ENCODE results near the gene CYP2A13.
A peak's percentile ranks its signal among the peaks of the same experiment; 100 is the strongest.
"Not testable (repeated sequence)": the region's sequence is repeated elsewhere in the genome, so short reads cannot be mapped to it uniquely, and the experiment has no call there.

CYP2A13 gene

DNA sequence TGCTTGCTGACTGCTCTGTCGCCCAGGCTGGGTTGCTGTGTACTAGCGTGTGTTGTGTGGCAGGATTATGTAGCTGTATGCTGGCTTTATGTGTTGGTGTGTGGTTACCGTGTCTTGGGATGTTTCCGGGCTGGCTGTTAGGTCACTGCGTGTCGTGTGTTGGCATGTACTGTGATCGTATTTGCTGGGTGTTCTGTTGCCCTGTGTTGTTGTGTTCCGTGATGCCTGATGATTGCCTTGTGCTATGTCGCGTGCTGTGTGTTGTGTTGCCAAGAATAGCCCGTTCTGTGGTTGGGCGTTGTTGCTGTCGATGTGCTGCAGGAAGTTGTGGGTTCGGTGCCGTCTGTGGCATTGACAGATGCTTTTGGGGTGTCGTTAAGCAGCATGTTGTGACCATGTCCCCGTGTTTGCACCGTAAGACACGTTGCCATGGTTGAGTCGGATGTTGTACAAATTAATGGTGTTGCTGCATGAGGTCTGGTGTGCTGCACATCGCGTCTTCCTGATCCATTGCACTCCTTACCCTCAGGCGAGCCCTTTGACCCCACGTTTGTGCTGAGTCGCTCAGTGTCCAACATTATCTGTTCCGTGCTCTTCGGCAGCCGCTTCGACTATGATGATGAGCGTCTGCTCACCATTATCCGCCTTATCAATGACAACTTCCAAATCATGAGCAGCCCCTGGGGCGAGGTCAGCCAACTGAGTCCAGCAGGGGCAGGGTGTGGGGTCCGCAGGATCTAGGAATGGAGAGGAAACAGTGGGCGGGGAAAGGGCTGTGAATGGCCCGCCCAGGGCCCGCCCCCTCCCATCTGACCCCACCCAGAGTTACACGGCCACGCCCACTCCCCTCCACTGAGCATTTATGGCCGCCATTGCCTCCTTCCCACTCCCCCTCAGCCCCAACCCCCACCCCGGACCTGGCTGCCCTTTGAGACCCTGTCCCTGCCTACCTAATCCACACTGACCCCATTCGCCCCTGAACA lies 33.0 kb downstream of the CYP2A13 start:
- peak; percentile 47 for DNase-seq (ENCODE audit: low read depth)

DNA sequence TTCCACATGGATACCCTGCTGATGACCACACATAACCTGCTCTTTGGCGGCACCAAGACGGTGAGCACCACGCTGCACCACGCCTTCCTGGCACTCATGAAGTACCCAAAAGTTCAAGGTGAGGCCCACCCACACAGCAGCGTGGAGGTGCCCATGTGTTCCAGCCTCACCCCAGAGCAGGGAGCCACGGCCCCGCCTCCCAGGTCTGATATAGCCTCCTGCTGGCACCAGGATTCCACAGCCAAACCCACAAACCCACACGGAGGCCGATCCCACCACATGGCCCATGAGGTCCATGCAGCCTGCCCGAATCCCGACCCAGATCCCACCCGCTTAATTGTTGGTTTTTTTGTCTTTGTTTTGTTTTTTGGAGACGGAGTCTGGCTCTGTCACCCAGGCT lies 34.6 kb downstream of the CYP2A13 start:
- DNase-seq (ENCODE audit: low read depth) = not testable (repeated sequence)

DNA sequence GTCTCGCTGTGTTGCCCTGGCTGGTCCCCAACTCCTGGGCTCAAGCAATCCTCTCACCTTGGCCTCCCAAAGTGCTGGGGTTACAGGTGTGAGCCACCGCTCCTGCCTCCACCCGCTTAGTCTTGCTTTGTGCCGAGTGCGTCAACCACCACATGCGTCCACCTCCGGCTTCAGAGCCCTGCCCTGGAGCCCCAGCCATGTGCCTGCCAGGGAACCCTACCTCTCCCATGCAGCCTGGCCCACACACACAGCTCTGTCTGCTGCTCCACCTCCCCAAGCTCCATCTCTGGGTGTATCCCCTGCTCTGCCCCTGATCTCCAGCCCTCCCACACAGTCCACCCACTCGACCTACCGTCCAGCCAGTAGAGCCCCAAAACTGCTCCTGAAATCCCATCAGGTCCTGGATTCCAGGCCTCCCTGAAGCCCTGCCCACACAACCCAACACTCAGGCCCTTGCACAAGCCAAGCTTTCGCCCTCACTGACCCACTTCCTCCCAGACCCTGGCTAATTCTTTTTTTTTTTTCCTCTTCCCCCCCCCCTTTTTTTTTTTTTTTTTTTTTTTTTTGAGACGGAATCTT lies 35.6 kb downstream of the CYP2A13 start:
- DNase-seq (ENCODE audit: low read depth) = no peak

DNA sequence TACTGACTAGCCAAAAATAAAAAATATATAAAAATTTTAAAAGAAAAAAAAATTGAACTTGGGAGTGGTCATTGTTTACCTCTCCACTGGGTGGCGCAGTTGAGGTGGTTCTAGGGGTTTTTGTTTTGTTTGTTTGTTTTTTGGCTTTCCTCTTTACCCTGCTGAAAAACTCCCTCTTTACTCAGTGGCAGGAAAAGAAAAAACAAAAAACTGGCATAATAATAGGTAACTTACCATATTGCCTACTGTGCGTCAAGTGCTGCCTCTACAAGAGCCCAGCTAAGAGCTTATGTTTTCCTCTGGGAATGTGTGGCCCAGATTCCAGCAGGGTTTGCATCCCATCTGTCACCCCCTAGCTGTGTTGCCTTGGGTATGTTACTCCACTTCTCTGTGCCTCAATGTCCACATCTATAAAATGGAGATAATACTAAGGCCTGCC lies 38.5 kb downstream of the CYP2A13 start:
- DNase-seq (ENCODE audit: low read depth) = not testable (repeated sequence)

DNA sequence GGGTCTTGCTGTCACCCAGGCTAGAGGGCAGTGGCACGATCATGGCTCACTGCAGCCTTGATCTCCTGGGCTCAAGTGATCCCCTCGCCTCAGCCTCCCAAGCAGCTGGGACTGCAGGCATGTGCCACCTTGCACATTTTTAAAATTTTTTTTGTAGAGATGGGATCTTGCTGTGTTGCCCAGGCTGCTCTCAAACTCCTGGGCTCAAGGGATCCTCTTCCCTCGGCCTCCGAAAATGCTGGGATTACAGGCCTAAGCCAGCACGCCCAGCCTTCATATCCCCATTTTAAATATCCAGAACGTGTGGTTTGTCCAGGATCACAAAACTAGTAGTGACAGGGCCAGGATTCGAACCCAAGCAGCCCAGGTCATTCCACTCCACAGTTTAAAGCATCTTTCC lies 39.1 kb downstream of the CYP2A13 start:
- DNase-seq (ENCODE audit: low read depth) = not testable (repeated sequence)

DNA sequence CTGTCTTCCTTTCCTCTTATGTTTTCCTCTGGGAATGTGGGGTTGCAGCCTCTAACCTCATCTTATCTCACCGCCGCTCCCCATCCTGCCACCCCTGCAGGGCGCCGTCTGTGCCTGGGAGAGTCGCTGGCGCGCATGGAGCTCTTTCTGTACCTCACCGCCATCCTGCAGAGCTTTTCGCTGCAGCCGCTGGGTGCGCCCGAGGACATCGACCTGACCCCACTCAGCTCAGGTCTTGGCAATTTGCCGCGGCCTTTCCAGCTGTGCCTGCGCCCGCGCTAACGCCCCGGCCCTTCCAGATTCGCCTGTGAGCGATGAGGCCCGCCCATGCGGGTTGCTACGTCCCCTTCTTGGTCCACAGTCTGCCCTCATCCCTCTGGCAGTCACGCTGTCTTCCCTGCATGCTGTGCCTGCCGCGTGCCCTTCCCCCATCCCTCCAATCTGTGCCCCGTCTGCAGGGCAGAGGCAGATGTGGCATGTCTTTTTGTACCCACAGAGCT lies 39.6 kb downstream of the CYP2A13 start:
- peak; percentile 50 for DNase-seq (ENCODE audit: low read depth)

DNA sequence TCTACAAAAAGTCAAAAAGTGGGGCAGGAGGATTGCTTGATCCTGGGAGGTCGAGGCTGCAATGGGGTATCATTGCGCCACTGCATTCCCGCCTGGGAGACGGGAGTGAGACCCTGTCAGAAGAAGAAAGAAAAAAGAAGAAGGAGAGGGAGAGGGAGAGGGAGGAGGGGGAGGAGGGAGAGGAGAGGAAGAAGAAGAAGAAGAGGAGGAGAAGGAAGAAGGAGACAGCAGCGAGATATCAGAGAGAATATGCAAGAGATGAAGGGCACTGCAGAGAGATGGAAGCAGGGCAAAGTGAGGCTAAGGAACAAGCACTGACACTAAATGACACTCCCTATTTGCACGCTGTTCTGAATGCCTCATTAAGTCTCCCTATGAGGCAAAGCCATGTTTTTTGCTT lies 40.4 kb downstream of the CYP2A13 start:
- DNase-seq (ENCODE audit: low read depth) = no peak

DNA sequence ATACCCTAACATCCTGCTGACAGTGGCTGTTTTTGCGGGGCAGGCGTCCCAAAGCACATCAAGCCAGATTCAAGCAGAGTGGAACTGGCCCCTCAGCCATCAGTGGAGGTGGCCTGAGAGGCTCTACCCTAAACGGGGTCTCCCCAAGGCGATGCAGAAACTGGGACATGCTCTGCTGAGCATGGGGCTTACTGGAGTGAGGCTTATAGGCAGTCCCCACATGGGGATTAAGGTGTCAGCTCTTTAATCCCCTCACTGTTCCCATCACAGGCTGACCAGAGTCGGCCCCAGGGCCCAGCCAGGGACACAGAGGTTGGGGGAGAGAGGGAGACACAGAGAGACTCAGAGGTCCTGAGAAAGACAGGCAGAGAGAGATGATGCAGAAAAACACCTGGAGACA lies 42.9 kb downstream of the CYP2A13 start:
- DNase-seq (ENCODE audit: low read depth) = no peak

DNA sequence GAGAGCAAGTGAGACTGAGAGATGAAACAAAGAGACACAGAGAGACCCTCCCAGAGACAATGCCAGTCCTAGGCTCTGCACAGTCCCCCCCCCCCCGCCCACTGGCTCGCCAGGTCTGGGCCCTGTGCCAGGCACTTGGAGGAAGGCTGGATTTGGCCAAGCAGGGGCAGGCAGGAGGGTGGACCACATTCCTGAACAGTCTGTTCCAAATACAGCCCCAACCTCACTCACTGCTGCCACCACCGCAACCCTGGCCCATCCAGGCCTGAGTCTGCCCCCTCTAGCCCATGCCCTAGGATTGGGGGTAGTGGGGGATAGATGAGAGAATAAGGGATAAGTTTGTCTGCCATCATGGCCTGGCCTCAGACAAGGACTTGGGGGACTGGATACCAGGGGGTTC lies 45.0 kb downstream of the CYP2A13 start:
- no peak for DNase-seq (ENCODE audit: low read depth)

DNA sequence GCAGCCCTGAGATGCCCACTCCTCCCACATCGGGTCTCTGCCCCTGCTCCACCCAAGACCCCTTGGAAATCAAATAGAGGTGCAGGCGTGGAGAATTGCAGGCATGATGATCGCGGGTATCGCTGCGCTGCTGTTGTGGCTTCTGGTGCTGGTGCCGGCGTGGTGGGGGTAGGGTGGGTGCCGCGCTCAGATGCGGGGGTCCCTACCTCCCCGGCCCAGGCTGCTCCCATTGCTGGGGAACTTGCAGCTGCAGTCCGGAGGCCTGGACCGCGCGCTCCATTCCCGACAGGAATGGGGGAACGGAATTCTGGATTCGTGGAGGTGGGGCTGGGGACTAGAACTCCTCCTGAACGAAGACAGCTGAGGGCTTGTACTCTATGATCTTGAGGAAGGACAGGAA lies 46.4 kb downstream of the CYP2A13 start:
- no peak for DNase-seq (ENCODE audit: low read depth)

DNA sequence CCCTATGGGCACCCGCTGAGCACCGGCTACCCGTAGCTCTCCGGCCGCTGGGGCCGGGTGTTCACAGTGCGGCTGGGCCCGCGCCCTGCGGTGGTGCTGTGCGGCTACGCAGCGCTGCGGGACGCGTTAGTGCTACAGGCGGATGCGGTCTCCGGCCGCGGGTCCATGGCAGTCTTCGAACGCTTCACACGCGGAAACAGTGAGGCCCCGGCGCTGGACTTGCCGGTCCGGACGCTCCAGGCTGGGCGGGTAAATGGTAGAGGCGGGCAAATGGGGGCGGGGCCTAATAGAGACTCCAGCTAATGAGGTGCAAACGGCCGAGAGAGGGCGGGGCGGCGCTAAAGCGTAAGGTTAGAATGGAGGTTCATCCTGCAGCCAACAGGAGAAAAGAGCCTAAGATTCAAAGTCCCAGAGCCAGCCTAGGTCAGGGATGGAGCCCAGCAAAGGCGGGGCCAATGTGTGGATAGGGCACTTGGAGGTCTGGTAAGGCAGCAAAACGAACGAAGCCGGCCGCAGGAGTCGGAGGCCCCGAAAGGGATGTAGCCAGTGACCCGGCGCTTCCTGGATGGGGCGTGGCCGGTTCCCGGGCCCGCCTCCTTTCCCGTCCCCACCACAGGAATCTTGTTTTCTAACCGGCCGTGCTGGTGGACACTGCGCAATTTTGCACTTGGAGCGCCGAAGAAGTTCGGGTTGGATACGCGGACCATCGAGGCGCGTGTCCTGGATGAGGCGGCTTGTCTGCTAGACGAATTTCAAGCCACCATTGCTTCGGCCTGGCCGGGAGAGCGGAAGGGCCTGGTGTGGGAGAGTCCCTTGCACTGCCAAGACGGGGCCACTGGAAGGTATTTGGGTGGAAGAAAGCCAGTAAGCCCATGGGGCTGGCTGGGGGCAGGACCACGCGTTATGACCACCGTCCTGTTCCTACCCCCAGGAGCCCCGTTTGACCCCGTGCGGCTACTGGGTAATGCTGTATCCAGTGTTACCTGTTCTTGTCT lies 47.4 kb downstream of the CYP2A13 start:
- DNase-seq (ENCODE audit: low read depth) = not testable (repeated sequence)

DNA sequence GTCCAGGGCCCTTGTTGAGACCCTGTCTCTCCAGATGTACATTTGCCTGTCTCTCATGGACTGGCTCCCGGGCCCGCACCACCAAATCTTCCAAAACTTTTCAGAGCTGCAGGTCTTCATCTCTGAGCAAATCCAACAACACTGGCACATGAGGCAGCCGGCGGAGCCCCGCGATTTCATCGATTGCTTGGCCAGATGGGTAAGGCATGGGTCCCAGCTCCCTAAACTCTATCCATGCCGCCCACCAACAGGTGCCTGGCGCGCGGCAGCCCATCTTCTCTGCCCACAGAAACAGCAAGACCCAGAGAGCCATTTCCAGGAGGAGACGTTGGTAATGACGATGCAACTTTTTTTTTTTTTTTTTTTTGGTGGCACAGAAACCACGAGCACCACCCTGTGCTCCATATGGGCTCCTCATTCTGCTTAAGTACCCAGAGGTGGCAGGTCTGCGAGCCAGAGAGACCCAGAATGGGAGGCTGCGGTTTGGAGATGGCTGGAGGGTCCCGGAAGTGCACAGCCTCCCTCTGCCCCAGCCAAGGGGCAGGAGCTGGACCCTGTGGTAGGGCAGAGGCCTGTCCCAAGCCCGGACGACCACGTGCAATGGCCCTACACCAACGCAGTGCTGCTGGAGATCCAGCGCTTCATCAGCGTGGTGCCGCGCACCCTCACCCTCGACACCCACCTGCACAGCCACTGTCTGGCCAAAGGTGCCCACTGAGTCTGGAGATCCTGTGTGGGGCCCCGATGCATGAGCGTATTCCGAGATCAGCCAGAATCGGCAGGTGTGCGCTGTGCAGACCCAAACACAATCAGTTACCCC lies 48.6 kb downstream of the CYP2A13 start:
- DNase-seq (ENCODE audit: low read depth) = no peak

DNA sequence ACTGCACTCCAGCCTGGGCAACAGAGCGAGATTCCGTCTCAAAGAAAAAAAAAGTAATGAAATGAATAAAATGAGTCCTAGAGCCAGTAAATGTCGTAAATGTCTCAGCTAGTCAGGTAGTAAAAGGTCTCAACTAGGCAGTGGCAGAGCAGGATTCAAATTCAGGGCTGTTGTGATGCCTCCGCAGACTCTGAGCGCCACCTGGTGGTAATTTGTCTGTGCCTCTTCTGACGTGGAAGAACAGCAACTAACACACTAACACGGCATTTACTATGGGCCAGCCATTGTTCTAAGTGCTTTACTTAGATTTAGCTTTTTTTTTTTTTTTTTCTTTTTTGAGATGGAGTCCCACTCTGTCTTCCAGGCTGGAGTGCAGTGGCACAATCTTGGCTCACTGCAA lies 56.2 kb downstream of the CYP2A13 start:
- DNase-seq (ENCODE audit: low read depth) = peak; percentile 61
